Stomach (tissue), 4 donors: Measurements from ENCODE around the gene HMSD.

Experiments
- EP300 ChIP-seq: sonication (generic); formaldehyde crosslinking; IDR thresholded peaks from one replicate; pipeline ENCODE4 v1.6.1; 2017; ENCODE audit warnings: antibody characterized with exemption
- POLR2A ChIP-seq, 4 donors: fragments of 450-650 bp; IDR thresholded peaks; one replicate each; pipeline ENCODE4 v1.6.1; 2016; ENCODE audit warnings: antibody characterized with exemption in 4 of 4, control low read depth in 2 of 4, mild to moderate bottlenecking in 1 of 4, moderate library complexity in 1 of 4
- POLR2AphosphoS5 ChIP-seq, 3 donors: sonication (generic); formaldehyde crosslinking; IDR thresholded peaks; one replicate each; pipeline ENCODE4 v1.6.1; 2016; ENCODE audit warnings: antibody characterized with exemption in 3 of 3
- TF ChIP-seq, protein P1 (sequence below), 7 experiments: fragments of 450-650 bp in 4 of 7; fragments of 200-600 bp in 3 of 7; sonication (generic) in 3 of 7; IDR thresholded peaks; one replicate each; pipeline ENCODE4 v1.5.1; 2016 to 2019; ENCODE audit warnings: antibody characterized with exemption in 7 of 7, control low read depth in 2 of 7, mild to moderate bottlenecking in 1 of 7

DNA sequence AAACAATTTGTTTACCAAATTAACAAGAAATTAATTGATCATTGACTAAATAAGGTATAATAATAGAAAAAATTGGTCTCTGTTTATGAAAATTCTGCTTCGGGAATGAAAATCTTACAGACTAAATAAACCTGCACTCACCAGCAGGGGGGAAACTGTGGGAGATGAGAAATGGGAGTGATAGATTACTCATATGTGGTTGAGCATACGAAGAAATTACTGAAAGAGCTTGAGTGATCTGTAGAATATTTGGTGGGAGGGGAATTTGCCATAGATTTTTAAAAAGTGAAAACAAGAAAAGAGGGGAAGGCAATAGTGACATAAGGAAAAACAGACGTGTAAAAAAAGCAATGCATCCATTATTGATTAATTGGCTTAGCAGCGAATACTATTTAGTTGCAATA lies 2.2 kb downstream of the HMSD start:
- TF ChIP-seq, protein P1, sequence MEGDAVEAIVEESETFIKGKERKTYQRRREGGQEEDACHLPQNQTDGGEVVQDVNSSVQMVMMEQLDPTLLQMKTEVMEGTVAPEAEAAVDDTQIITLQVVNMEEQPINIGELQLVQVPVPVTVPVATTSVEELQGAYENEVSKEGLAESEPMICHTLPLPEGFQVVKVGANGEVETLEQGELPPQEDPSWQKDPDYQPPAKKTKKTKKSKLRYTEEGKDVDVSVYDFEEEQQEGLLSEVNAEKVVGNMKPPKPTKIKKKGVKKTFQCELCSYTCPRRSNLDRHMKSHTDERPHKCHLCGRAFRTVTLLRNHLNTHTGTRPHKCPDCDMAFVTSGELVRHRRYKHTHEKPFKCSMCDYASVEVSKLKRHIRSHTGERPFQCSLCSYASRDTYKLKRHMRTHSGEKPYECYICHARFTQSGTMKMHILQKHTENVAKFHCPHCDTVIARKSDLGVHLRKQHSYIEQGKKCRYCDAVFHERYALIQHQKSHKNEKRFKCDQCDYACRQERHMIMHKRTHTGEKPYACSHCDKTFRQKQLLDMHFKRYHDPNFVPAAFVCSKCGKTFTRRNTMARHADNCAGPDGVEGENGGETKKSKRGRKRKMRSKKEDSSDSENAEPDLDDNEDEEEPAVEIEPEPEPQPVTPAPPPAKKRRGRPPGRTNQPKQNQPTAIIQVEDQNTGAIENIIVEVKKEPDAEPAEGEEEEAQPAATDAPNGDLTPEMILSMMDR (IDR thresholded peaks at IDR 0.05) = peak in 1 of 7 experiments; percentile 10
- TF ChIP-seq POLR2AphosphoS5 (IDR thresholded peaks at IDR 0.05) (no peak), EP300 (no peak), POLR2A (IDR thresholded peaks at IDR 0.05) (no peak)
